HG03139 (cell line): ENCODE data around the gene TAPT1.
A peak's percentile ranks its signal among the peaks of the same experiment; 100 is the strongest.

ENCODE experiments used
- ATAC-seq: cut with Tn5 transposase; IDR thresholded peaks from one replicate; pipeline ENCODE4 v1.9.1; 2021; ENCODE audit not compliant: unreplicated experiment

TAPT1 gene

GRCh38 chr4:16250661-16251365 is 24.5 kb upstream of the TAPT1 start:
- ATAC-seq: no peak

DNA sequence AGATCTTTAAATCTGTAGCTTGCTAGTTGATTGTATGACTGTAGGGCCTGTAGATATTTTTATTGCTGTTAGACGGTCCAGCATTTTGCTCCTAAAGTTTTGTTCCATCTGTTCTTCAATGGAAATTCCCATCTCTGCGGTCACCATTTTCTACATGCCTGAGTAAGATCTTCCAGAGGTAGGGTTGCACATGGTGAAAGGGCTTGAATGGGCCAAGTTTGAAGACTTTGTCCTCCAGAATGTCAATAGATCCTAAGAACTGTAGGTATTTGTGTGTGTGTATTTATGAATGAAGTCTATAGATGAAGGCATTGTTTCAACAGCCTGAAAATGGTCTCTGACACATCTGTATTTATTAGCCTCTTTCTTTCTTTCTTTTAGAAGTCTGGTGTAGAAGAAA is 22.3 kb upstream of the TAPT1 start:
- no peak for ATAC-seq

GRCh38 chr4:16245241-16245640 is 19.0 kb upstream of the TAPT1 start:
- no peak for ATAC-seq

DNA sequence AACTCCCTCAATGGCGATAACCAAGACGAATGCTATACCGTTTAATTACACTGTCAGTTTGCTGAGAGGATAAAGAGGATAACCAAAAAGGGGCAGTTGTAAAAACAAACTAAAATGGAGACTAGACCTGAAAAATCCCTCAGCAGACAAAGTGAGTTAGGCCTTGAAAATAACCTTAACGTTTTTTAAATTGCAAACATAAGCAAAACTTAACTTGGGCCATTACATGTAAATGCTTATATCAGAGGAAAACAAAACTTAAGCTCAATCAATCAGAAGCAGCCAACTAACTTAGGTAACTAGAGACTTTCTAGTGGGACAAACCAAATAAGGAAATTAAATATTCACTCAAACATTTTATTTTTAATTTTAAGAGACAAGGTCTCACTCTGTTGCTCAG is 17.0 kb upstream of the TAPT1 start:
- ATAC-seq: no peak

DNA sequence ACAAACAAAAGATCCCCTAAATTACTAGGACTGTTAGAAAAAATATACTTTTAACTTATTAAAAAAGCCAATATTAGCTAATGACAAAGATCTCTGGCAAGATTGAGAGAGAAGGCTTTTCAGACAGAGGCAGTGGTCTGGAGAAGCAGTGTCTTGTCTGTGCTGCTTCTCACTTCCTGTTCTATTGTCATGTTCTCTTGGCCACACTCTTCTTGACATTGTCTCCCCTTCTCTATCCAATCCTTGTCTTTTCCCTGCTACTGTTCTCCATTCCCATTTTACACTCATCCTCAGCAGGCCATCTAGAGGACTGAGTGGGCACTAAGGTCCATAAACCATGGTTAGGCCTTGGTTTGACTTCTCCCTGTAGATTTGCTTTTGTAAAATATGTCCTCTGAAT is 14.0 kb upstream of the TAPT1 start:
- no peak for ATAC-seq

DNA sequence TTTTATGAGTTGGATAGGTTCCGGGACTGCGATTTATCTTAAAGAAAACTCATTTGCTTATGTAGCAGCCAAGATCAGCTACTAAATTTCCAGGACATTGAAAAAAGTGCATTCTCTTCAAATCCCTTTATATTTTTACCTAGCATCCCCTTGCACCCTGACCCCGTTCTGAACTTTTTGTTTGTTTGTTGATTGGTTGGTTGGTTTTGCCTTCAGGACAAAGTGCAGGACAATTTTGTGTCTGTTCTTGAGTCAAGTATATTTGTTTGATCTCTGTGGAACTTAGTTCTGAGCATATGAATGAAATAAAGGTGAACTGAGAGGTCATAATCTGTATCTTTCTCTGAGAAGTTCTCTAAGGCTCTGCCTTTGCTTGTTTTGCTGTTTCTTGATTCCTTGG is 12.8 kb upstream of the TAPT1 start:
- ATAC-seq: no peak

- no peak for ATAC-seq
These were observed 12.1 kb upstream of the TAPT1 start for GRCh38 chr4:16238327-16238726.

DNA sequence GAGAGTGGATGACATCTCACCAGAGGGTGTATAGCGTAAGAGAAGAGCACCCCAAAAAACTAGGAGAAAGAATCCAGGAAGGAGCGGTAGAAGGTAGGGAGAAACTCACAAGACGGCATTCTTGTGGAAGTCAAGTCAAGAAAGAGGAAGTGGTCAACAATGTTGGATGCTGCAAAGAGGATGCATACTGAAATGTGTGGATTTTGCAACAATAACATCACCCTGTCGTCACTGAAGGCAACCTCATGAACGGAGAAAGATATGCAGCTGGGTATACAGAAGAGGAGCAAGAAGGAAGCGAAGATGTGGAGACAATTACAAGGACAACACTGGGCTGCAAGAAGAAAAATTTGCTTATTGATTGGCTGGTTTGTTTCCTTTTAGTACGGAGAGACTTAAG is 11.4 kb upstream of the TAPT1 start:
- ATAC-seq: no peak

DNA sequence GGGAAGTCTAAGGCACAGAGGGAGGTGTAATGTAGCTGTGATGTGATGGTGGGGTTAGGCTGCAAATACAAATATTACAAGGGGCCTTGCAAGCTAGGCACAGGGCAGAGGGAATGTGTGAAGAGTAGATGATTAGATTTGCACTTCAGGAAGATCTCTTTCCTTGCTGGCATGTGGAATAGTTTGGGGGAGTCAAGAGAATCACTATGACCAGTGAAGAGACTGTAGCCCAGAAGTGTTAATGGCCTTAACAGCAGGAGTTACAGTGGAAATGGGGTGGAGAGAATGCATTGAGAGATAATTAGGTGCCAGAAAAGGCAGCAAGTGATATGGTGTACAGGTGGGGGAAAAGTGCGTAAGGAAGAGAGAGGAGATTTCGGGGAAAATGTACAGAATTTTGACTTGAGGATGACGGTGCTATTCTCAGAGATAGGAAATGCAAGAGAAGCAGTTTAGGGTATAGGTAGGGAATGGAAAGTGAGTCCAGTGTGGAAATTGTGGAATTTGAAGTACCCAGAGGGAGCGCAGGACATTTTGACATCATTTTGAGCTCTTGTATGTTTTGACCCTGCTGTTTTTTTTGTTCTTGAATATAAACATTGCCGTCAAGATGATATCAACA is 10.2 kb upstream of the TAPT1 start:
- ATAC-seq: no peak

DNA sequence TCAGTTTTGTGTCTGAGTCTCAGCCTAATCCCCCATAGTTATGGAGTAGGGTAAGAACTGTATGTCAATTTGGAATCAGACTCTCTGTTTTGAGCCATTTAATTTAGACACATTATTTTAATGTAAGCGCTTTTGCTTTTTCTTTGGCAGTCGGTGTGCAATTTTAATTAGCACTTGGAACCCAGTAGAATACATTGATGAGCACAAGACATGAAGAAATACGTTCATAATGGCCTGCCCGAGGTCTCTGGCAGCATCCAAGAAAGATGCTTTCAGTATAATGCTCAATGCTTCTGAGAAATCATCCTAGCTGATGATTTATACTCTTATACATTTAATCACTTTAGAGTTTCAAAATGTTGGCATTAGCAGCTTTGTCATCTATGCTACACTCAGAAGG is 8.9 kb upstream of the TAPT1 start:
- no peak for ATAC-seq

DNA sequence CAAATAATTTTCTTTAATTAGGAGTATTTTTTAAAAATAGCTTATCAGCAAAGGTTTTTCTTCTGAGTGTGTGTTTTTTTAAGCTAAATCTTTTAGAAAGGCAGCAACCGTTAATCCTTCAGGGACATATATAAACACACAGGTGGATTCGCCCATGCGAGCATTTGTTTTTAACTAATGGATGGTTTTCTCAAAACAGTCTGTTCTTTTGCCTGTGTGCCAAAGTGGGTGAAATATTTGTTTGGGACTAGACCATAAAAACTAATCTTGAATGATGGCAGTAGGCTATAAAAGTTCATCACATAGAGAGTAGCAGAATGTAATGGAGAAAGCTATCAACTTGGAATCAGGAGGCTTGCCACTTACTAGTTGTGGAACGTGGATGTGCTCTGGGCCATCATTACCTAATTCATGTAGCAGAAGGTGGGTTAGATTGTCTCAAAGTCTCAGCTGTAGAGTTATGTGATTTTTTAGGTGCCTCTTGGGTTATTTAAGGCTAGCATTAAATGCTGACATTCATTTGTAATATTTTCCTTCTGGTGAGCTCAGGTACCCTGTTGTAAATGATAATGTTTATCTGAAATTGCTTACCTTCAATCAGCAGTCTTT is 7.4 kb upstream of the TAPT1 start:
- ATAC-seq: no peak

- ATAC-seq: no peak
These were observed 5.4 kb upstream of the TAPT1 start for GRCh38 chr4:16231570-16232245.

GRCh38 chr4:16230308-16230707 is 4.0 kb upstream of the TAPT1 start:
- ATAC-seq: no peak

- no peak for ATAC-seq
These were observed 3.3 kb upstream of the TAPT1 start for GRCh38 chr4:16229604-16230003.

GRCh38 chr4:16227462-16227868 is 1.2 kb upstream of the TAPT1 start:
- ATAC-seq: no peak

- ATAC-seq: peak; percentile 32
These were observed 668 bp upstream of the TAPT1 start for GRCh38 chr4:16226816-16227461.

DNA sequence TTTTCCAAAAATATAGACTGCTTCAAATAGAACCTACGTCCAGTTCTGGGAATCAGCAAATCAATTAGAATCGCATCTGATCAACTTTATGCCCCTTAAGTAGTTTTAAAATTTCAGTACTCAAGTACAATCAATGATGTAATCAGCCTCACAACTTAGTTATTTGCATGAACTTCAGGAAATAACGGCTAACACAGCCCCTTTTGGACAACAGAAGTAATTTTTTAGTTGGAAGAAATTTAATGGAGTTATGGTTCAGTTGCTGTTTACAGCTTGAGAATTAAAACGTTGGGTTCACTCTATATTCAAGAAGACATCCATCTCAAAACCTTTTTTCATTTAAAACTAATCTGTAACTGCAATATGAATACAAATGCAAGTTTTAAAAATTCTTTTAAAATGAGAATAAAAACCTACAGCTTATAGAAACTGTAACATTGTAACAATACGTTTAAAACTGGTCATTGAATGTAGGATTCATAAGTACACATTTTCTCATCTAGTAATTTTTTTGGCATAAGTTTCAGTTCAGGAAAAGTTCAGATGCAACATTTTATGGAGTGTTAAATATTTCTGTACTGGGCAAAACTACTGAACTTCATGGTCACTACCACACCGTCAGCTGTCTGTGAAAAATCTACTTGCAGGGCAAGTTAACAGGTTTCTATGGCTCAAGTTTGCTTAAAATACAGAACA is 956 bp downstream of the TAPT1 start:
- no peak for ATAC-seq

- no peak for ATAC-seq
These were observed 1.8 kb downstream of the TAPT1 start for GRCh38 chr4:16224264-16225166.

- no peak for ATAC-seq
These were observed 3.2 kb downstream of the TAPT1 start for GRCh38 chr4:16222957-16223527.

DNA sequence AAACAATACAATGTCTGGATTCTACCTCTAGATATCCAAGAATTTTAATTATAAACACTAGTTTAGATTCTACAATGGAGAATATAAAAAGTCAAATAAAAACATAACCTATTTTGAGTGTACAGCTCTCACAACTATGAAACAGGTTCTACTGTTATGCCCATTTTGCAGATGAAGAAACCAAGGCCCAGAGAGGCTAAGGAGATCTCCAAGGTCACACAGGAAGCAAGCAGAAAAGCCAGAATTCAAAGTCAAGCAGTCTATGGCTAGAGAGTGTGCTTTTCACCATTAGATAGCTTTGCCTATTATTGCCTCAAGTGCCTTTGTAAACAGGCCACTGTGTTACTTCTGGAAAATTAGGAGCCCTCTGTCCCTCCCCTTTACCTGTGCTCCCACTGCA is 7.3 kb downstream of the TAPT1 start:
- ATAC-seq: no peak
